Activated CD8-positive, alpha-beta memory T cell treated with anti-CD3 and anti-CD28 coated beads for 1 hour (primary cell): Measurements from ENCODE around the gene PITPNM2.
A peak's percentile ranks its signal among the peaks of the same experiment; 100 is the strongest.
"Not testable (repeated sequence)": the region's sequence is repeated elsewhere in the genome, so short reads cannot be mapped to it uniquely, and the experiment has no call there.

Experiments
- DNase-seq, 2 donors: peaks; one replicate each; pipeline ENCODE4 v3.0.0-alpha.2; 2020; ENCODE audit warnings: low read depth in 1 of 2; ENCODE audit errors: extremely low read depth in 1 of 2

The PITPNM2 gene

DNA sequence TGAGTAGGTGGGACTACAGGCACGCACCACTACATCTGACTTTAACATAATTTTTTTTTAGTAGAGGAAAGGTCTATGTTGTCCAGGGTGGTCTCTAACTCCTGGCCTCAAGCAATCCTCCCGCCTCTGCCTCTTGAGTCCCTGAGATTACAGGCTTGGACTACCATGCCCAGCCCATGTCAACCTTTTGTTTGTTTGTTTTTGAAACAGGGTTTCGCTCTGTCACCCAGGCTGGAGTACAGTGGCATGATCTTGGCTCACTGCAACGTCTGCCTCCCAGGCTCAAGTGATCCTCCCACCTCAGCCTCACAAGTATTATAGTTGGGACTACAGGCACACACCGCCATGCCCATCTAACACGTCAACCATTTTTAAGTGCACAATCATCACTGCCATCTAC, 29.2 kb downstream of the PITPNM2 start:
- no peak for DNase-seq

DNA sequence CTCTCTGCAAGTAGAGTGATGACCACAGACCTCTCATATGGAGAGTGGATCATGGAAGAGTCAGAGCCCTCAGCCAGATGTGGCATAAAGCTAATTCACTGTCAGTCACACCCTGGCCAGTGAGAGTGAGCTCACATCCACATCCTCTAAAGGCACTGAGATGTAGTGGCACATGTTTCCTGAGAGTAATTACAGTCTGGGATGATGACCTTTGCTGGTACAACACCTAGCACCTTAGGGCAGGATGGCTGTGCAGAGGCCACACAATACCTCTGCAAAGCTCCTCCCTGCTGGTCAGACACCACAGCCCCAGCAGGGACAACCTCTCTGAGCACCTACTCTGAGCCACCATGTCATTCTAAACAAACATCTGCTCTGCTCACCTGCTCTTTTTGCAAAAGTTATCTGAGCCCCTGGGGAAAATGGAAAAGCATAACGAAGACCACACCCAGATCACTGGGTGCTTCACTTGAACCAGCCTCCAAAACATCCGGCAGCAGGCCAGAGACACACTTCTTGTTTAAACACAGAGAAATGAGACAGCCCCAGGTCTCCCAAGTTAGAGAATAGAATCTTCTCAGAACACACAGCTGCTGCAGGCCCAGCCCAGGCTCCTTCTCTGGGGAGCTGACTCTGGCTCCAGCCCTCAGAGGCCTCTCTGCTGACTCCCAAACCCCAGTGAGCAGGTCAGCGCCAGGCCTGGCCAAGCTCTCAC, 30.3 kb downstream of the PITPNM2 start:
- DNase-seq: no peak

DNA sequence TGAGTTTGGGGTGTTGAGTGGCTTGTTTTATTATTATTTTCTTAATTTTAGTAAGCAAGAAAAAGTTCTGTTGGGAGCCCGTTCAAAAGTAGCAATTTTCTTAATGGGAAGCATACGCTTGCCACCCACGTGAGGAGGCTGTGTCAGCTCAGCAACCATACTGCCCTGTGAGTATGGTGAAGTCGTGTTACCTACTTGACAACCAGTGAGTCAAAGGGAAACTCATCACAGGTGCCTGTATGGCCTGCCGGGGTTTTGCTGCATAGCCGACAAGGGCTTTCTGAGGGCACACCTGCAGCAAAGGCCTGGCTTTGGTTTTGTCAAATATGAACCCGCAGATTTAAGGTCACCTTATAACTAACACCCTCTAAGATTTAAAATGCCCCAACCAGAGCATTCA, 31.1 kb downstream of the PITPNM2 start:
- no peak for DNase-seq

DNA sequence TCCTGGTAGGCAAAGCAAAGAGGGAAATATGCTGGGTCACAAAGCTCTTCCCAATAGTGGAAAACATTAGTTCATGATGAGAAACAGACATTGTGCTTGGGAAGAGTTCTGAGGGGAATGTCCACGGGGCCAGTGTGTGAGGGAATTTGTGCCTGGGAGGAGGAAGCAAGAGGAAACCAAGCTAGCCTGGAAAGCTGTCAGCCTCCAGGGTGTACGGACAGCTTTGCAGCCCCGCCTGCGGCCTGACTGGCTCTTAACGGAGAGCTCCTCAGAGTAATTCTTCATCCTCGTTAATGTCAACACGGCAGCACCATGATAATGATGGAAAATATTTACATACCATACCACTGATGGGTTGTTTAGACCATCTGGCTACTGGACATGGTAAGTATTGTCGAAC, 32.4 kb downstream of the PITPNM2 start:
- DNase-seq: no peak

DNA sequence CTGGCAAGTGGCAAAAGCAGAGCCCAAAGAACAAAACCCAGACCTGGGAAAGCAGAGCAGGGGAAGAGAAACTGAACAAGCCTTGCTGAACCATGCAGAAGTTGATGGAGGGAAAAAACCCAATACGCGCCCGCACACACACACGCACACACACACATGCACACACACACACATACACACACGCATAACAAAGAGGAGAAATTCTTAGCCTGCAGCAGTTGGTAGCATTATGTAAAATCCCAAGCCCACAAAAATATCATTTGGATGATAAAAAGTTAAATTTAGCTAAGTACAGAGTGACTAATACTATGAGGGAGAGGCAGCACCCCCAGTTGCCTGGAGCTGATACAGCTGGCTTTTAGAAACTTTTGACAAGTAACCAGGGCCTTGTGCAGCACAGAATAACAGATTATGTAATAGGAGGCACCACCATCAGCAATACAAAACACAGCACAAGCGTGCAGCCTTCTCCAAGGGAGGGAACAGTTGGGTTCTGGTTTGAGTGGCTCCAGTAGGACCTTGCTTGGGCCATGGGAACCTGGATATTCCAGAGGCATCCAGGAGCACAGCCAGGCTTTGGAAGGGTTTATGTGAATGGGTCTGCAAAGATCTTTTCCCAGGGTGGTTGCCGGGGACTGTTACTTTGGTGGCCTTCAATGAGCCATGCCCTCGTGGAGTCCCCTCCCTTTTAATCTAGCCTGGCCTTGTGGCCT, 35.3 kb downstream of the PITPNM2 start:
- DNase-seq: no peak

DNA sequence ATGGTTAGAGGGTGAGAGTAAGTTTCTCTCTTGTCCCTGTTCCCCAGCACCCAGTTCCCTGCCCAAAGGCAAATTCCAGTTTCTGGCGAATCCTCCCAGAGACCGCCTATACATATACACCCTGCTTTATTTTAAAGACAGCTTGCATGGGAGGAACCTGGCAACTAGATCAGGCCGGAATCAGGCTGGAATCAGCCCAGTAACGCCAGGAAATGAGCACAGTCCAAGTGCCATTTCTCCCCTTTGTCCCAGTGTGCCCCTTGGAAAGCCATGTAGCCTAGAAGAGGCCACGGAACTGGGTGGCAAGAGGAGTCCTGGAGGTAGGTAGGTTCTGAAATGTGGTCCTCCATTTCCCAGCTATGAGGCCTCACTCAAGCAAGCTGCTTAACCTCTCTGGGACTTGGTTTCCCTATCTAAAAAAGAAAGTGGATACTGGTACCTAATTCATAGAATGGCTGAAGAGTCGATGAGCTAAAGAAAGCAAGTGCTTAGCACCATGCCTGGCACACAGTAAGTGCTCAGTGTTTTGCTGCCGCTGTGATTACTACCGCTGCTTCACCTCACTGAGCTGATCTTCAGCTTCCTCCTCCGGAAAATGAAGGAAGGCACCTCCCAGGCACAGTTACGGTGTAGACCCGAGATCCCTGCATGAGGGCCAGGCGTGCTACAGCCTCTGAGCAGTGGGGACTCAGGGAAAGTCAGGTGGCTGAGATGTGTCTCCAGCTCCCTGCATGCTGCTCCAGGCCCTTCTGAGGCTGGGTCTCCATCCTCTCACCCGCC, 36.4 kb downstream of the PITPNM2 start:
- no peak for DNase-seq

DNA sequence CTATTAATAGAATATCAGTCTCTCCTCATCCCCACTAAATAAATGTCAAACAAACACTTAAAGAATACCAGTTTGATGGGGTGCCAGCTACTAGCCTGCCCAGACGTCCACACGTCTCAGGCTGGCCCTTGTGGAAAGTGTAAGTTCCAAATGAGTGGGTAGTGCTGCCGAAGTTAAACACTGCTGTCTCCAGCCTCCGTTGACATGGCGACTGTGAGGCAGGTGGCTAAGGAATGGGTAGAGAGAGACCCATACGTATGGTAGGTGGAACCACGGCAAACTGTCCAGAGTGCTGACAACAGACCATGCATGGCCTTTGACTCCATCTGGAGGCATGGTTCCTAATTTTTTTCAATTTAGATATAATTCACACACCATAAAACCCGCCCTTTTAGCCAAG, 37.9 kb downstream of the PITPNM2 start:
- DNase-seq: no peak

DNA sequence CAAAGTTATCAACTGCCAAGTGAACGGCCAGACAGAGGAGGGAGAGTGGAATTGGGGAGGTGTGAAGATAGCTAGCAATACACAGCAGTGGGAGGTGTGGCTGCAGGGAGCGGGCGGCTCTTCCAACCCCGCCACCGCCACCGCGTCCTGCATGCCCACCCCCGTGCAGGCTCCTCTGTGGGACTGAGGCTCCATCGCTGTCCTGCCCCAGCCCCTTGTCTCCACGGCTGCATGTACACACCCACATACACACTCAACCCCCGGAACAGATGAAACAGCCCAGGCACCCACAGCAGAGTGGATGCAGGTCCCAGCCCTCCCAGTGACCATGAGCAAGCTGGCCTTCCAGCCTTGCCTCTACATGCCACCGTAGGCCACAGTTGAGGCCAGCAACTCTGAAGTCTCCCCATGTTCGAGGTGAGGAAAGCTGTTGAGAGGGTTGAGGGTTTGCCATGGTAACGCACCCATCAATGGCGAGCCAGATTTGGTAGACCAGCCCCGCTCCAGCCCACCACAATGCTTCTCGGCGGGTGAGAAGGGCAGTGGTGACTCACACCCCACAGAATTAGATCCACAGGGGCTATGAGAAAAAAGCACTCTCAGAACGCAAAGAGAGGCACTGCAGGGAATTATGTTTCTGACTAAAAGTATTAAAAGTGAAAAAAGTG, 39.3 kb downstream of the PITPNM2 start:
- no peak for DNase-seq

DNA sequence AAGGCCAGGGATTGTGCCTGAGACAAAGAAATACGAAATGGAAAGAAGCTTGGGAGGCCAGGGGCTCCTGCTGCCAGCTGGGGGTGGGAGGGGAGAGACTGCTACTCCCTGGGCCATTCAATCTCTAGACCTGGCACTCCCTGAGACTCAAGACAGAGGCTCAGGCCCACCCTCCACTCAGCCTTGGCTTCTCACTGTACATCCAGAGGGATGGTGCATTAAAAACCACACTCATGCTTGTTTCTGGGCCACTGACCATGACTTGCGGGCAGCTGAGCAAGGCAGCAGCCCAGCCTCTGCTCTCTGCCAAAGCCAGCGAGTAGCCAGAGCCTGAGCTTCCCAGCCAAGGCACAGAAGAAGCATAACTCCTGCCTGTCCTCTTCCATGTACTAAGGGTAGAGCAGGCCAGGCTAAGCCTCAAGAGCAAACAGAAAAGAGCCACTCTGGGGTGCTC, 41.5 kb downstream of the PITPNM2 start:
- DNase-seq: no peak

DNA sequence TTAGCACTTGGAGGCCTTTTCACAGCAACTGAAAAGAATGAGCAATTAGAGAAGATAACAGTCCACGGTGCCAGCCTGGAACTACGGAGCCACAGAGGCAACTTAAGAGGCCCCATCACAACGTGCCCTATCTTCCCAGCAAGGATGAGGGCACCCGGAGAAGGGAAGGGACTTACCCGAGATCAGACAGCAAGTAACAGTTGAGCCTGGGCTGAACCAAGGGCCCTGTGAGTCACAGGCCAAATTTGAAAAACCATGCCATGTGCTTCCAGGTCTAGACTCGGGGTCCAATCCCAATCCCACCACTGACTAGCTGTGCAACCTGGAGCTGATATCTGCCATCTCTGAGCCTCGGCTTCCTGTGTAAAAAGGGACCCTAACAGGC, 42.2 kb downstream of the PITPNM2 start:
- no peak for DNase-seq

DNA sequence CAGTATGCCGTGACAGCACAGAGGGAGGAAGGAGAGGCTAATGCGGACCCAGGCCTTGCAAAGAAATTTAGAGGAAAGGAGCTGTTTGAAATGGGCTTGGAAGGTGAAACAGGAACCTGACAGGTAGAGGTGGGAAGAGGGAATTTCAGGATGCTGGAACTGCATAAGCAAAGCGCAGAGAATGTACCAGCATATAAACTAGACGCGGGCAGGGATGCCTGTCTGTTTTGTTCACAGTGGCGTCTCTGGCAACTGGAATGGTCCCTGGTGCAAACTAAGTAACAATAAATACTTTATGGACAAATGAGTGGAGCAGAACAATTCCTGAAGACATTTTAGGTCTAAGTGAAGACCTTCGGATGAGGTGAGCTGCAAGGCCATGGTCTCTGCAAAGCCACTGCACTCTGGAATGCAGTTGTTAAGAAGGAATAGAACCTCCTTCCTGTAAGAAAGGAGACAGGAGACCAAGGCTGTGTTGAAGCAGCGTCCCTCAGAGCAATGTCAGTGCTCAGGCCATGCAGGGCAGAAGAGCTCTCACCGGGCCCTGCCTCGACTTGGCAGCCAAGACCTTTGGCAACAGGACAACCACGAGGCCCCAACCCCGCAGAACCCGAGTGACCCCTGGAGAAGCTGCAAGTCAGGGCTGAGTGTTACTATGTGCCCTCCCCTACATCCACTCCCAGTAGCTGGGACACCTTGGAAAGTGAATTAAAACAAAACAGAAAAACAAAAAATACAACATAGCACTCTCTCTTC, 42.8 kb downstream of the PITPNM2 start:
- DNase-seq: no peak

DNA sequence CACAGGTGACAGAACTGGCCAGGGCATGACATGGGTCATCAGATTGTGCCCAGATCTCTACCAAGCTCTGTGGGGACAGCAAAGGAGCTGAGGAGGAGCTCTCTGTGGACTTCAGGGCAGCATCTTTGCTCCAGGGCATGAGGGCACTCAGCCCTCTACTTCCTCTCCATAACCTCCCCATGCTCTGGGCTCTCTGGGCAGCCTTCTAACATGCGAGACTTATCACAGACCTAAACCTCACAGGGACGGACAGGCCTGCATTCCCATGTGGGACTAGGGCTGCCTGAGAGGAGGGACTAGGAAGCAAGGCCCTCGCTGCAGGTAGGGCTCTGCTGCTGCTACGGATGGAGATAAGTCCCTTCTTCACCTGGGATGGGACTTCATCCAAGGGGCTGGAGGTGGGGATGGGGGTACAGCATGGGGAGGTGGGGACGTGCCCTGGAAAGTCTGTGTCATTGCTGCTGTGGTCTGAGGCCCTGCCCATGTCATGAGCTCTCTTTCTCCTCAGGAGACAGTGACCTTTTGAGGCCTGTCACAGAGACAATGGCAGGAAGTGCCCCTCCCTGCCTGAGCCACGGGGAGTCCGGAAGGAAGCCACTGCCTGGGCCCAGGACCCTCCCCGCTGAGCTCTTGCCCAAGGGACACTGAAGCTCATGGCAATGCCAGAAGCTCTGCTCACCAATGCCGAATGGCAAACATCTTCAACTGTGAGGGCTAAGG, 44.1 kb downstream of the PITPNM2 start:
- peak; percentile 18 to 34 for DNase-seq

DNA sequence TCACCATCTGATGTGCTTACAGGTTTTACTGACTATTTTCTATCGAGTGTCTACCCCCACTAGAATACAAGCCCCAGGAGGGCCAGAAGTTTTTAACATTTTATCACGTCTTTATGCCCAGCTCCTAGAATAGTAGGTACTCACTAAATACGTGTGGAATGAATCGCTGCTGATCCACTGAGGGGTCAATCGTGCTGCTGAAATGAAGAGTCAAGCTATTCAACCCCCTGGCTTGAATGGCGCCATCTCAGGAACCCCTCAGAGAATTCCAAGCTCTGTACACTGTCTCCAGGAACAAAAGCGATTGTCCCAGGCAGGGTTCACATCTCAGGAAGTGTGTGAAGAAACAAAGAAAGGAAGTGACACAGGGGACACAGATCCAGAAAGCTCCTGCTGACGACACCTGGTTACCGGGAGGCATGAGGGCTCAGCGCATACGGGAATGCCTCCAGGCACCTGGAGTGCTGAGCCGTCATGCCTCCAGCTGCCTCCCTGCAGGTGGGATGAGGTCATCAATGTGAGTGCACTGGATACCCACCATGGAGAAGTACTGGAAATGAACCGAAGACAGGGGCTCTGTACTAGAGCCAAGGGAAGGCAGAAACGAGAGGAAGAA, 45.6 kb downstream of the PITPNM2 start:
- DNase-seq: no peak

DNA sequence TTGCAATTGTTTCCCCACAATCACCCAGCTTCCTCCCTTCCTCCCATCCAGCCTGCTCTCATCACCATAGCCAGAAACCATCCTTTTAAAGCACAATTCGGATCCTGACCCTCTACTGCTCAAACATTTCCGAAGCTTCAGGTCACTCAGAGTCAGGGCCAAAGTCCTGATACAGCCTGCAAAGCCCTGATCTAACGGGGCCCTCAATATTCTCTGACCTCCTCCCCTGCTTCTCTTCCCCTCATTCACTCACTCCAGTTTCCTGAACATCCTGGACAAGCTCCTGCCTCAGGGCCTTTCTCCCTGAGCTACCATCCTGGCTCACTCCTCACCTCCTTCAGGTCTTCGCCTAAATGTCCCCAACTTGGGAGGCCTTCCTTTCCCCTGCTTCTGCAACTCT, 46.1 kb downstream of the PITPNM2 start:
- DNase-seq: no peak

DNA sequence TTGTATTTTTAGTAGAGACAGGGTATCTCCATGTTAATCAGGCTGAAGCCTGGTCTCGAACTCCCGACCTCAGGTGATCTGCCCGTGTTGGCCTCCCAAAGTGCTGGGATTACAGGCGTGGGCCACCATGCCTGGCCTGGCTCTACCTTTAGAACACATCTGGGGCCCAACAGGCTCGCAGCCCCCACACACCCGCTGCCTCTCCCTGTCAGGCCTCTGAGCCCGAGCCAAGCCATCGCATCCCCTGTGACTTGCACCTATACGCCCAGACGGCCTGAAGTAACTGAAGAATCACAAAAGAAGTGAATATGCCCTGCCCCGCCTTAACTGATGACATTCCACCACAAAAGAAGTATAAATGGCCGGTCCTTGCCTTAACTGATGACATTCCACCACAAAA, 46.8 kb downstream of the PITPNM2 start:
- DNase-seq: not testable (repeated sequence)

DNA sequence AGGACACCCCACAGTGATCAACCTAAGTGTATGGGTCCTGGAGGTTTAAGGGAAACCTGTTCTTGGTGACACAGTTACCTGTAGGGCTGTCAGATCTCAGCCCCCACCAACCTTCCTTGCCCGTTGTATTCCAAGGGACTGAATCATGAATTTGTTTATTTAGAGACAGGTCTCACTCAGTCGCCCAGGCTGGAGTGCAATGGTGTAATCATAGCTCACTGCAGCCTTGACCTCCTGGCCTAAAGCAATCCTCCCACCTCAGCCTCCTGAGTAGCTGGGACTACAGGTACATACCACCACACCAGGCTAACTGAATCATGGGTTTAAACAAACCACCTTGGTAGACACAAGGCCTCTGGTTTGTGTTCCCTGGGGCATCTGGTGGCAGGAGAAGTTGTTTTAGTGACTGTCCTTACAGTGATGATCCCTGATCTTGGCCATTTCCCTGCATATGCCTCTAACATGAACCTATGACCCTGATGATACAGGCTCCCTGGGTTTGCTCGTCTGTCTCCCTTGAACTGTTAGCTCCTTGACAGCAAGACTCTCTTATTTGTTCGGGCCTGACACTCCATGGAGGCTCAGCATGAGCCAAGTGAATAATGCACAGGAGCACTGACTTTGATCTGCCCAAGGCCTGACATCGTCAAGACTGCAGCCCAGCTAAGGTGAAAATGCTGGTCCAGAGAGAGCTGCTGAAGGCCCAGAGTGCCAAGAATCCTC, 47.9 kb downstream of the PITPNM2 start:
- DNase-seq: no peak

DNA sequence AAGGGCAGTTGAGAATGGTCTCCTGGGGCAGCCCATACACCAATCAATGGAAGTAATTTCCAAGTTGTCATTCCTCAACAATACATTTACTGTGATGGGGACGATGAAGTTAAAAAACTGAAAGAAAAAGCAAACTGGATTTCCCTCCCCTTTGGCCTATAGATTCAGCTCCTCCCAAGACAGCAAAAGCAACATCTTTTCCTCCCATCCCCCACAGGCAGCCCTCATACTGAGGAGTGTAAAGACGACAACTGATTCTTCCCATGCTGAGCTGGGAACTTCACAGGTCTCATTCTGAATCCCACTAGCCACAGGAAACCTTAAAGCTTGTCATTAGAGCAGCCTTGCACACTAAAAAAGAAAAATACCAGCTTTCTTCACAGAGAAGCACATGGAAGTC, 48.5 kb downstream of the PITPNM2 start:
- no peak for DNase-seq

DNA sequence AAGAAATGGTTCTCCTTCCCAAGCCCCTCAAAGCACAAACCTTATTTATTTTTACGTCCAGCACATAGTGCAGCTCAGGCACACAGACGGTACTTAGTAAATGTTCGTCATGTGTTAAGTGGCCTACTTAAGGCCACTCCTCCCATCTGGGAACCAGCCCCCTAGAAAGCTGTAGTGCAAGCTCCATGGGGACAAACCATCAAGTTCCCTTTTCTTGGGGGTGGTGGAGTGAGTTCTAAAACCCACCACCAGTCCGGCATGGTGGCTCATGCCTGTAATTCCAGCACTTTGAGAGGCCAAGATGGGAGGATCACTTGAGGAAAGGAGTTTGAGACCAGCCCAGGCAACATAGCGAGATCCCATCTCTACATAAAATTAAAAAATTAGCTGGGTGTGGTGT, 49.4 kb downstream of the PITPNM2 start:
- no peak for DNase-seq
